GM03348 (cell line): ENCODE measurements around the gene CCDC9B.

Experiments
- DNase-seq: peaks from one replicate; pipeline ENCODE4 v3.0.0; 2012; ENCODE audit warnings: low spot score

Gene CCDC9B

DNA sequence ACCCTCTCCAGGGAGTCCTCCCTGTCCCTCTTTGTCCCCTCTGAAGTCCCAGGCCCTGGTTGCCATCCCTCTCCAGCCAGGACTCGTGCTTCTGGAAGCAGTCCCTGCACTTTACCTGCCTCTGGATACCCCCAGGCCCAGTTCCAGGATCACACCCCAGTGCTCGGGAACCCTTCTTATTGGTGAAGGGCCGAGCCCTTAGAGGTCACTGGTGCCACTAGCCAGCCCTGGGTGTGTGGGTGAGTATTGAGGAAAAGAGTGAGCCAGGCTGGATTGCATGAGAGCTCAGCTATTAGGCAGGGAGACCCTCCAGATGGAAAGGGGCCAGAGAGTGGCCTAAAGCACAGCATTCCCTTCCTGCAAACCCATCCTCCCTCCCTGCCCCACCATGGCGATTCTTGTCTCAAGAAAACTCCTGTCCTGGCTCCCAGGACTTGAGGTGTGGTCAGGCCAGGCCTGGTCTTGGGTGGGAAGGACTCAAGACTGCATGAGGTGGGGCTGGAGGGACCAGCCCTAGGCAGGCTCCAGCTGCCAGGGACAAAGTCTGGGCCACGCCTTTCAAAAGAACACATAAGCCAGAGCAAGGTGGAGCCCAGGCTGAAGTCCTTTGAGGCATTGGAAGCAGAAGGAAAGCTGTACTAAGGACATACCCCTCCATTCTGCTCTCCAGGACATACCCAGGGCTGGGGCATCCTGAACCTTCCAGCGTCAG, 5.3 kb upstream of the CCDC9B start:
- DNase-seq, result no peak

GRCh38 chr15:40345225-40345866, 4.6 kb upstream of the CCDC9B start:
- no peak for DNase-seq

DNA sequence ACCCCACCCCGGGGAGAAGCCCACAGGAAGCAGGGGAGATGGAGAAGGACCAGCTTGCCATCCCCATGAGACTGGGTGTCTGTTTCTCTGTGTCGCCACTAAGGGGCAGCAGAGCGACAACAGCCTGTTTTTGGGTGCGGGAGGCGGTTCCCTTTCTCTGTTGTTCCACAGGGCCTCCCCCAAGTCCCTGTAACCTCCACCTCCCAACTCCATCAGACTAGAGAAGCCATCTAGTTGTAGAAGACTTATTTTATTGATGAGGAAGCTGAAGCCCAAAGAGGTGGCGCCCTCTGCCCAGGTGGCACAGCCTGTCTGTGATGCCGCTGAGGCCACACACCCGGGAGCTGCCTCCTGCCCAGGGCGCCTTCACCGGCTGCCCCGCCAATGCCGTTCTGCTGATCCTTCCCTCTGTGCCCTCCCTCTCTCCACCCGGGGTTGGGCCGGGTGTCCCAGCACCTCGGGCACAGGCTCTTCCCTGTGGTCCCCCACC, 3.9 kb upstream of the CCDC9B start:
- DNase-seq, result peak; percentile 87

DNA sequence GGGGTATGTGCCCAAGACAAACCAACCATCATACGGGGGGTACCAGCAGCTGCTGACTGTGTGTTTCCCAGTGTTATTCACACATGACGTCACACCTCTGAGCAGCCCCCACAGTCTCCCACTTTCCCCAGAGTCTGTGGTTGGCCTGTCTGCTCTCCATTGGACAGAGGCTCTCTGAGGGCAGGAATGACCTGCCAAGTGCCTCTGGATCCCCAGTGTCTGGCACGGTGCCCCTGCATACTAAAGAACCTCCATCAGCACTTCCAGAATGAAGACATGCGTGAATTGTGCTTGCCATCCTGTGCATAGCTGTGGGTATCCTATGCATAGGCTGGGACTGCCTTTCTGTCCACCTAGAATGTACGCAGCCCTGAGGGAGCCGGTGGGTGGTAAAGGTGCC, 3.5 kb upstream of the CCDC9B start:
- no peak for DNase-seq

- DNase-seq, result peak; percentile 85
Measured at GRCh38 chr15:40343512-40343911, 2.8 kb upstream of the CCDC9B start.

DNA sequence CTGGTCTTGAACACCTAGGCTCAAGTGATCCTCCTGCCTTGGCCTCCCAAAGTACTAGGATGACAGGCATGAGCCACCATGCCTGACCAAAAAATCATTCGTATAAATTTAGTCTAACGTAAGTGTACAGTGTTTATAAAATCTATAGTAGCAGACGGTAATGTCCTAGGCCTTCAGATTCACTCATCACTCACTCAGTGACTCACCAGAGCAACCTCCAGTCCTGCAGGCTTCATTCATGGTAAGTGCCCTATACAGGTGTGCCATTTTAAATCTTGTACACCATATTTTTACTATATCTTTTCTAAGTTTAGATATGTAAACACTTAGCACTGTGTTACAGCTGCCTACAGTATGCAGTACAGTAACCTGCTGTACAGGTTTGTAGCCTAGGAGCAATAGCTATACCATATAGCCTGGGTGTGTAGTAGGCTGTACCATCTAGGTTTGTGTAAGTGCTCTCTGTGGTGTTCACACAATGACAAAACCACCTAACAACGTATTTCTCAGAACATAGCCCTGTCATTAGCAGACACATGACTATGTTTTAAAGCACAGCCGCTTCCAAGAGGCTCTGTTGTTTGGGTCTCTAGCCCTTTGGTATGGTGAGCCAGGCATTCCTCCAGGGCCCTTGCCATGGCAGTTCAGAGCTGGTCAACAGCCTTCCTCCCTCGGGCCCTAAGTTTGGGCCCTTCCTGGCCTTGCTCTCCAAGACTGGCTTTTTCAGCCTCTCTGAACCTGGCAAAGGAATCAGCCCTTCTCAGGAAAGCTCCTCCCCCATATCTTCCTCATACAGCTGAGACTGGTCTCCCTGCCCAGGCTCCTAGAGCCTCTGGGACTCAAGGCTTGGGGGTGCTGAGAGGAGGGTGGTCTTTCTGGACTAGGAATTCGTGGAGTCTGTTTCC, 1.9 kb upstream of the CCDC9B start:
- no peak for DNase-seq

GRCh38 chr15:40340038-40340739, 550 bp downstream of the CCDC9B start:
- peak; percentile 84 for DNase-seq

DNA sequence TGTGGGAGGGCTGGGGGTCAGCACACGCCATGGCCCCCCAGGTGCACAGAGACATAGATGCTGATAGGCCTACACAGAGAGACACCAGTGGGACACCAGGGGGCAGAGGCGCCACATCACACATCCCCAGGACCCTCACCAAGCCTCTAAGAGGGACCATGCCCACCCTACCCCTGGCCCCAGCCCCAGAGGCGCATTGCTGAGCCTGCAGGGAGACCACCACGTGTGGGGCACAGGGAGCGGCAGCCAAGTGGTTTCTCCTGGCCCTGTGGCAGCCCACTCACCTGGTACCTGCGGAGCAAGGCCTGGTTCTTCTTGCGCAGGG, 1.2 kb downstream of the CCDC9B start:
- peak; percentile 23 for DNase-seq

GRCh38 chr15:40338921-40339620, 1.7 kb downstream of the CCDC9B start:
- DNase-seq, result peak; percentile 90

DNA sequence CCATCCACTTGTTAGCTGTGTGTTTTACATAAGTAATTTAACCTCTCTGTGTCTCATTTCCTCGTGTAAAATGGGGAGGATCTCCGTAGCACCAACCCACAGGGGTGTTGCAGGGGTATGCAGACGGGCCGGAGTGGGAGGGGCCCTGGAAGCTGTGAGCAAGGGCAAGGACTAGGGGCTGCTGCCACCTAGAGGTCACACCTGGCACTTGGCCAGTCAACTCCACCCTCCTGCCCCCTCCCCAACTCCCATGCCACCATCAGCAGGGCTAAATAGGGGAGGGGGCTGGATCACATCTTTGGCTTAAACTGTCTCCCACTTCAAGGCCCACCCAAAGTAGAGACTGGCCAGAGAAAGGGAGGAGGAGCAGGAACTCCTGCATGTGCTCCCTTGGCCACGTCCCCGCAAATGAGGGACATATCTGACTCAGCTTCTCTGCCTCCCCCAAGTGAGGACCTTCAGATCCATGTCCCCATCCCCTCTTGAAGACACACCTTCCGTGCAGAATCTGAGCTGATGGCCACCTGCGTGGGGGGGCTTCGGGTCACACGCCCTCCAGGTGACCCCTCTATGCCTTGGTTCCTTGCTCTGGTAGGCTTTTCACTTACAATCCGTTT, 2.6 kb downstream of the CCDC9B start:
- peak; percentile 68 for DNase-seq

GRCh38 chr15:40337597-40337996, 3.1 kb downstream of the CCDC9B start:
- DNase-seq, result no peak

GRCh38 chr15:40336744-40337122, 4.0 kb downstream of the CCDC9B start:
- DNase-seq, result no peak

GRCh38 chr15:40335938-40336743, 4.6 kb downstream of the CCDC9B start:
- DNase-seq, result no peak

GRCh38 chr15:40334941-40335795, 5.6 kb downstream of the CCDC9B start:
- no peak for DNase-seq

GRCh38 chr15:40334541-40334940, 6.2 kb downstream of the CCDC9B start:
- no peak for DNase-seq

DNA sequence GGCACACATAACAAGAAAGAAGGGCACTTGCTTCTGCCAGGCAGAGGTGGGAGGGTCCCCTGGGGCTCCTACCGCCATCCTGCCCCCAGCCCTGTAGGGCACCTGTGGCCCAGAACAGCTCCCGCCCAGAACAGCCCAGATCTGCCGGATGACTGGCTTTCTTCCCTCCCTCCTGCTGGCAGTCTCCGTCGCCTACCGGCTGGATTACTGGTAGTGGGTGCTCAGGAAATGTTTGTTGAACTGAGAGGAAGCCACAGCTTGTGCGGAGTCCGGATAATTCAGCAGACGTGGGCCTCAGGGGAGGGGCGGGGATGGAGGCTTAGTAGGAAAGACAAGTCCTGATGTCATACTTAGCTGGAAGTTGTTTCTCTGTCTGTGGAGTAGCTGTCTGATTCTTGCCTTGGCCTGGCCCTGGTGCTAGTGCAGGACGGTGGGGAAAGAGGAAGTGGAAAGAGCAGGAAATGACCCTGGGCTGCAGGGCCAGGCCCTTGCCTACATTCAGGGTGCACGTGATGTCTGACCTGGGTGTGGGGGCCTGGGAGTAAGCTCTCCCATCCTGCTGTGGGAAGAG, 6.7 kb downstream of the CCDC9B start:
- DNase-seq, result peak; percentile 26

- DNase-seq, result no peak
Measured at GRCh38 chr15:40332113-40332781, 8.5 kb downstream of the CCDC9B start.

DNA sequence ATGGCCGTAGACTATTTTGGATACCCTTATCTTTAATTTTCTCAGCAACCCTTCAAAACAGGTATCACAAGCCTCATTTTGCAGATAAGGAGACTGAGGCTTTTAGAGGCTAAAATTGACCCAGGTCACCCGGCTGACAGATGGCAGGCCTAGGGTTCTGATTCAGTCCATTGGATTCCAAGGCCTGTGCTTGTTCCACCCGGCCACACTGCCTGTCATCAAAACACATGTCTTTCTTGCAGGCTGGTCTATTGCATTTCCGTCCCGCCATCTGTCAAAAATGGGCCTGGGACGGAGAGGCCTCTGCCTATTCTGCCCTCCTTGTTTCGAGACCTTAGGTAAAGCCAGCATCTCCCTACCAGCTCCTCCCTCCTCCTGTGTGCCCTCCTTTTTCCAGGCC, 9.1 kb downstream of the CCDC9B start:
- DNase-seq, result no peak
